Thoracic aorta (tissue), 2 donors: ENCODE data around the gene EXOC7. TPM values are rescaled to one million over a fixed set of nuclear protein-coding genes. Genes with fewer than 3 reads are reported as not detected.

ENCODE experiments used
- ATAC-seq: fragments of 150-250 bp; one replicate; pipeline ENCODE4 v1.8.0; 2017; ENCODE audit warnings: low read depth; ENCODE audit not compliant: insufficient number of reproducible peaks, low FRiP score
- DNase-seq: peaks from one replicate; pipeline ENCODE4 v3.0.0-alpha.2; 2020; ENCODE audit warnings: low spot score
- H3K27ac ChIP-seq, 2 donors: fragments of 200-600 bp; sonication (generic); 1 replicate in 1 of 2; 2 replicates in 1 of 2; pipeline ENCODE4 v1.5.1; 2016; ENCODE audit warnings: mild to moderate bottlenecking in 2 of 2, moderate library complexity in 2 of 2
- H3K27me3 ChIP-seq: fragments of 200-600 bp; sonication (generic); replicated peaks from 2 replicates; pipeline ENCODE4 v1.6.0; 2016; ENCODE audit warnings: mild to moderate bottlenecking; ENCODE audit not compliant: insufficient read depth
- H3K36me3 ChIP-seq: fragments of 200-600 bp; sonication (generic); one replicate; pipeline ENCODE4 v1.5.1; 2016
- H3K4me1 ChIP-seq, 2 donors: fragments of 200-600 bp; sonication (generic); 1 replicate in 1 of 2; 2 replicates in 1 of 2; pipeline versions ENCODE4 v1.5.1 to v1.6.0; 2016; ENCODE audit warnings: low read depth in 2 of 2, mild to moderate bottlenecking in 1 of 2; ENCODE audit not compliant: control insufficient read depth in 1 of 2
- H3K4me3 ChIP-seq: fragments of 200-600 bp; sonication (generic); 2 replicates; pipeline ENCODE4 v1.5.1; 2016; ENCODE audit warnings: mild to moderate bottlenecking
- H3K9me3 ChIP-seq: fragments of 200-600 bp; sonication (generic); 2 replicates; pipeline ENCODE4 v1.5.1; 2016
- total RNA-seq, 2 donors: library from RNA; depleted of rRNA; stranded (reverse); fragments of >200 nt; gene quantifications; one replicate each; pipeline versions ENCODE4 v1.1.0 to v1.2.3, GENCODE V29; 2016
- TF ChIP-seq, protein P1 (sequence below): fragments of 200-600 bp; sonication (generic); IDR thresholded peaks from one replicate; pipeline ENCODE4 v1.5.1; 2019; ENCODE audit warnings: antibody characterized with exemption

The EXOC7 gene, protein sequence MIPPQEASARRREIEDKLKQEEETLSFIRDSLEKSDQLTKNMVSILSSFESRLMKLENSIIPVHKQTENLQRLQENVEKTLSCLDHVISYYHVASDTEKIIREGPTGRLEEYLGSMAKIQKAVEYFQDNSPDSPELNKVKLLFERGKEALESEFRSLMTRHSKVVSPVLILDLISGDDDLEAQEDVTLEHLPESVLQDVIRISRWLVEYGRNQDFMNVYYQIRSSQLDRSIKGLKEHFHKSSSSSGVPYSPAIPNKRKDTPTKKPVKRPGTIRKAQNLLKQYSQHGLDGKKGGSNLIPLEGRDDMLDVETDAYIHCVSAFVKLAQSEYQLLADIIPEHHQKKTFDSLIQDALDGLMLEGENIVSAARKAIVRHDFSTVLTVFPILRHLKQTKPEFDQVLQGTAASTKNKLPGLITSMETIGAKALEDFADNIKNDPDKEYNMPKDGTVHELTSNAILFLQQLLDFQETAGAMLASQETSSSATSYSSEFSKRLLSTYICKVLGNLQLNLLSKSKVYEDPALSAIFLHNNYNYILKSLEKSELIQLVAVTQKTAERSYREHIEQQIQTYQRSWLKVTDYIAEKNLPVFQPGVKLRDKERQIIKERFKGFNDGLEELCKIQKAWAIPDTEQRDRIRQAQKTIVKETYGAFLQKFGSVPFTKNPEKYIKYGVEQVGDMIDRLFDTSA
- total RNA-seq = 10 to 100 TPM; 79.7 to 94.0 TPM

DNA sequence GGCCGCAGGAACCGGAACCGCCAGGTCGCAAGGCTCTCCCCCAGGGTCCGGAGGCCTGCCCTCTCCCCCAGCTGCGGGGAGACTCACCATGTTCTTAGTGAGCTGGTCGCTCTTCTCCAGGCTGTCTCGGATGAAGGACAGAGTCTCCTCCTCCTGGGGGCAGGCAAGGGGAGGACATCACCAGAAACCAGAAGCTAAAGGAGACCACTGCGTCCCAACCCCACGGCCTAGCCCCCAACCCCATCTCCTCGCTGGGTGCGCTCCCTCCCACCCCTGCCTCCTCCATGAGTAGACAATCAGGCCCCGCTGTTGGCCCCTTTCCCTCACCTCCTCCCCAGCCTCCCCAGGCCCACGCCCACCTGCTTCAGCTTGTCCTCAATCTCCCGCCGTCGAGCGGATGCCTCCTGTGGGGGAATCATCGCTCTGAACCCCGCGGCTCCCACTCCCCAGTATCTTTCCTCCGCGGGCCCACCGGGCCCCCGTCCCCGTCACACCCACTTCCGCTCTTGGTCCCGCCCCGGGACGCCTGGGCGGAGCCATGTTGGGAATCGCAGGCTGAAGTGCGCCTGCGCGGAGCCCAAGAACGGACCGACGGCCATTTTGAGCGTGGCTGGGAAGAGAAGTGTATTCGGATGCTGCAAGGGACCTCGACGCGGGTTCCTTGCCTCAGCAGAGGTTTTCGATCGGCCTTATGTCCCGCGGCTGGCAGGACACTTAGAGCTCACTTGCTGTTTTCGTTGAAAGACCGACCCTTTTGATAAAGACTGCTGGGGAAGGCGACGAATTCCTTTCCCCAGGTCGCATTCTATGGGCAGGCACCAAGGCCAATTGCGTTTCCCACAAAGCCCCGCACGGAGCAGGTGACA is at the start of gene EXOC7:
EXOC7 (minus strand) TSS at position 514 of the 866 bp plus-strand sequence; CDS start at position 419, 95 bp downstream.
- Histone ChIP-seq H3K9me3 (no peaks in the 10 kb centered on the region), H3K4me1 (peaks cover 12 to 20% of the 10 kb centered on the region in 2 donors), H3K36me3 (peaks cover 18% of the 10 kb centered on the region), H3K27ac (peak within 1 kb of the TSS; percentile 63 to 81), H3K27me3 (no peaks in the 10 kb centered on the region), H3K4me3 (peak within 1 kb of the TSS; percentile 95)
- peak; percentile 48 for DNase-seq
- TF ChIP-seq, protein P1, sequence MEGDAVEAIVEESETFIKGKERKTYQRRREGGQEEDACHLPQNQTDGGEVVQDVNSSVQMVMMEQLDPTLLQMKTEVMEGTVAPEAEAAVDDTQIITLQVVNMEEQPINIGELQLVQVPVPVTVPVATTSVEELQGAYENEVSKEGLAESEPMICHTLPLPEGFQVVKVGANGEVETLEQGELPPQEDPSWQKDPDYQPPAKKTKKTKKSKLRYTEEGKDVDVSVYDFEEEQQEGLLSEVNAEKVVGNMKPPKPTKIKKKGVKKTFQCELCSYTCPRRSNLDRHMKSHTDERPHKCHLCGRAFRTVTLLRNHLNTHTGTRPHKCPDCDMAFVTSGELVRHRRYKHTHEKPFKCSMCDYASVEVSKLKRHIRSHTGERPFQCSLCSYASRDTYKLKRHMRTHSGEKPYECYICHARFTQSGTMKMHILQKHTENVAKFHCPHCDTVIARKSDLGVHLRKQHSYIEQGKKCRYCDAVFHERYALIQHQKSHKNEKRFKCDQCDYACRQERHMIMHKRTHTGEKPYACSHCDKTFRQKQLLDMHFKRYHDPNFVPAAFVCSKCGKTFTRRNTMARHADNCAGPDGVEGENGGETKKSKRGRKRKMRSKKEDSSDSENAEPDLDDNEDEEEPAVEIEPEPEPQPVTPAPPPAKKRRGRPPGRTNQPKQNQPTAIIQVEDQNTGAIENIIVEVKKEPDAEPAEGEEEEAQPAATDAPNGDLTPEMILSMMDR = no peak
- no peak for ATAC-seq

DNA sequence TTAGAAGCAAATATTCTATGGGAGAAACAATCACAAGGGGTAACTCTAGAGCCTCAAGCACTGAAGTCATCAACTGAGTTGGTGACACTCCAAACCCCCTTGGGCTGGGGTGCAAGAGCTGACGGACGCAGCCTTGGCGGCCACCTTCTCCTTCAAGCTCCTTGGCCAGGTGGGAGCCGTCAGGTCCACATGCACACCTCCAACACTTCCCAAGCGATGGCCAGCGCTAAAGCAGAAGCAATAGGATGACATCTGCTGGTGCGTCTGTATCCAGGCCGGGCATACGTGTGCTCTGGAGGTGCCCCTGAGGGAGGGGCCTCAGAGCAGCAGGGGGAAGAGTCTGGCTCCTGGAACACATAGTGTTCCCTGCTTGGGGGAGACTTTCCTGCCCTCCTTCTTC is 49.6 kb upstream of the EXOC7 start:
- no peak for ATAC-seq
- Histone ChIP-seq H3K9me3 (no peaks in the 10 kb centered on the region), H3K4me1 (peaks cover 0 to 14% of the 10 kb centered on the region in 2 donors), H3K4me3 (no peak overlapping the region), H3K36me3 (no peaks in the 10 kb centered on the region), H3K27ac (no peak overlapping the region), H3K27me3 (no peaks in the 10 kb centered on the region)
- TF ChIP-seq, protein P1 = no peak
- DNase-seq = no peak

DNA sequence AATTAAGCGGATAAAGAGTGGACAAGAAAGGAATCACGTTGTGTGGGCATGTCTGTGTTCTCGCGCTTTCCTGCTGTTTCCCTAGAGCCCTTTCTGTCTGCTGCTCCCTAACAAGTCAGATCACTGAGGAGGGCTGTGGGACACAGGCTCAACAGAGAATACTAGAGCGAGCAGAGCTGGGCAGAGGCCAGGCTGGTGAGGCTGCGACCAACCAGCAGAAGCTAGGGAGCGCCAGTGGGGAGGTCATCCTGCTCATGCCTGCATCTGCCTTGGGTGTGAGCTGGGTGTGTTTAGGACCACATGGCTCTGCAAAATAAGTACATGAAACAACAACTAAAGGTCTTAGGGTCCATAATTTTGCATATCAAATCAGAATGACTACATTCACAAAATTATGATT is 49.0 kb upstream of the EXOC7 start:
- ATAC-seq (no peak), DNase-seq (no peak)
- no peak overlapping the region for H3K4me3 ChIP-seq
- TF ChIP-seq, protein P1 = no peak
- H3K27me3 ChIP-seq = no peaks in the 10 kb centered on the region
- no peaks in the 10 kb centered on the region for H3K36me3 ChIP-seq
- peaks cover 0 to 14% of the 10 kb centered on the region in 2 donors for H3K4me1 ChIP-seq
- H3K9me3 ChIP-seq = no peaks in the 10 kb centered on the region
- H3K27ac ChIP-seq = no peak overlapping the region

DNA sequence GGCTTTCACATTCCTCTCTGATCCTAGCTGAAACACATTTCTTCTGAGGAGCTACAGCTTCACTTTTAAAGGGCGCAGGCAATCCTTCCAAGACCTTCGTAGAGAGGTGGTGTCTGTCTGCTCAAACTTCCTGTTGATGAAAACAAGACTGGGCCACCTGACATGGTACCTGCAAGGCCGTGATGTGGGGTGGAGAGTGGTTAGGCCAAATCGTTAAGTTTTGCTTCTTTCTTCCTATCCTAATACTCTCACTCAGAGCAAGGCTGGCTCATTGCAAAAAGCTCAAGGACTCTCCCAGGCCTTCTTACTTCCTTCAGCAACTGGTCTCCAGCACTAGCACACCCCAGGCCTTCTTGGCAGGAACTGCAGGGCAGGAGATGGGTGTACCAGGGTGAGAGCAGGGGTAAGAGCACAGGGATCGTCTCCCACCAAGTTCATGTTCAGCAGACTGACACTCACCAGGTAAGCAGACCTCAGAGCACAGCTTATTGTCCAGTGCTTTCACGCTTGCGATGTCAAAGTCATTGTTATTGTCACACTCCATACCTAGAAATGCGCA is 48.4 kb upstream of the EXOC7 start:
- peaks cover 0 to 14% of the 10 kb centered on the region in 2 donors for H3K4me1 ChIP-seq
- H3K27me3 ChIP-seq = no peaks in the 10 kb centered on the region
- H3K36me3 ChIP-seq = no peaks in the 10 kb centered on the region
- ATAC-seq (no peak), DNase-seq (no peak)
- H3K27ac ChIP-seq = no peak overlapping the region
- TF ChIP-seq, protein P1 = no peak
- no peaks in the 10 kb centered on the region for H3K9me3 ChIP-seq
- H3K4me3 ChIP-seq = no peak overlapping the region
